ENCODE results near the gene DLGAP1. TPM values are rescaled to one million over a fixed set of nuclear protein-coding genes. Genes with fewer than 3 reads are reported as not detected.

The DLGAP1 gene
- total RNA-seq, 1 experiment from 2014 or later: 23.0 TPM

DNA sequence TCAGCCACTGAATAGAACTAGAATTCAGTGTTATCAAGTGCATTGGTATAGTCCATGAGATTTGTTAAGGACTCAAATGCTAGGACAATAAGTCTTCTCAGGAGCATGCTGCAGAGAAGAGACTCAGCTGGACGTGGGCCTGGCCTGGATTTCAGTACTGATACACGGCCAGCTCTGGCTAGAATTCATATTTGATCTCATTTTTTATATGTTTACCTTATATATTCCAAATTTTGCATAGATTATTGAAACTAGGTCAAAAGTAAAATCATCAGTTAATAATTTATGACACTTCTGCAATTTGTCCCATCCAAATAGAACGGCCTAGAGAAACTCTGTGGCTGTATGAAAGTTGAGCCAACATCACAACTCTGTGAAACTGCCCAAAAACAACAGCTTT is 262.0 kb downstream of the DLGAP1 start (continued):
- TF ChIP-seq, protein P1, sequence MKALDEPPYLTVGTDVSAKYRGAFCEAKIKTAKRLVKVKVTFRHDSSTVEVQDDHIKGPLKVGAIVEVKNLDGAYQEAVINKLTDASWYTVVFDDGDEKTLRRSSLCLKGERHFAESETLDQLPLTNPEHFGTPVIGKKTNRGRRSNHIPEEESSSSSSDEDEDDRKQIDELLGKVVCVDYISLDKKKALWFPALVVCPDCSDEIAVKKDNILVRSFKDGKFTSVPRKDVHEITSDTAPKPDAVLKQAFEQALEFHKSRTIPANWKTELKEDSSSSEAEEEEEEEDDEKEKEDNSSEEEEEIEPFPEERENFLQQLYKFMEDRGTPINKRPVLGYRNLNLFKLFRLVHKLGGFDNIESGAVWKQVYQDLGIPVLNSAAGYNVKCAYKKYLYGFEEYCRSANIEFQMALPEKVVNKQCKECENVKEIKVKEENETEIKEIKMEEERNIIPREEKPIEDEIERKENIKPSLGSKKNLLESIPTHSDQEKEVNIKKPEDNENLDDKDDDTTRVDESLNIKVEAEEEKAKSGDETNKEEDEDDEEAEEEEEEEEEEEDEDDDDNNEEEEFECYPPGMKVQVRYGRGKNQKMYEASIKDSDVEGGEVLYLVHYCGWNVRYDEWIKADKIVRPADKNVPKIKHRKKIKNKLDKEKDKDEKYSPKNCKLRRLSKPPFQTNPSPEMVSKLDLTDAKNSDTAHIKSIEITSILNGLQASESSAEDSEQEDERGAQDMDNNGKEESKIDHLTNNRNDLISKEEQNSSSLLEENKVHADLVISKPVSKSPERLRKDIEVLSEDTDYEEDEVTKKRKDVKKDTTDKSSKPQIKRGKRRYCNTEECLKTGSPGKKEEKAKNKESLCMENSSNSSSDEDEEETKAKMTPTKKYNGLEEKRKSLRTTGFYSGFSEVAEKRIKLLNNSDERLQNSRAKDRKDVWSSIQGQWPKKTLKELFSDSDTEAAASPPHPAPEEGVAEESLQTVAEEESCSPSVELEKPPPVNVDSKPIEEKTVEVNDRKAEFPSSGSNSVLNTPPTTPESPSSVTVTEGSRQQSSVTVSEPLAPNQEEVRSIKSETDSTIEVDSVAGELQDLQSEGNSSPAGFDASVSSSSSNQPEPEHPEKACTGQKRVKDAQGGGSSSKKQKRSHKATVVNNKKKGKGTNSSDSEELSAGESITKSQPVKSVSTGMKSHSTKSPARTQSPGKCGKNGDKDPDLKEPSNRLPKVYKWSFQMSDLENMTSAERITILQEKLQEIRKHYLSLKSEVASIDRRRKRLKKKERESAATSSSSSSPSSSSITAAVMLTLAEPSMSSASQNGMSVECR (CRISPR knock-in tag; IDR thresholded peaks at IDR 0.05; ENCODE audit: borderline replicate concordance): no peak
- TF ChIP-seq OVOL2 (CRISPR knock-in tag; IDR thresholded peaks at IDR 0.05; ENCODE audit: borderline replicate concordance) (no peak), ZNF138 (CRISPR knock-in tag; conservative IDR thresholded peaks at IDR 0.05) (no peak), IRF2 (CRISPR knock-in tag; IDR thresholded peaks at IDR 0.05; ENCODE audit: borderline replicate concordance, low read depth) (no peak), GRHL2 (CRISPR knock-in tag; IDR thresholded peaks at IDR 0.05; ENCODE audit: insufficient replicate concordance, severe bottlenecking) (no peak), ZNF121 (CRISPR knock-in tag; IDR thresholded peaks at IDR 0.05) (no peak), KAT7 (CRISPR knock-in tag; IDR thresholded peaks at IDR 0.05; ENCODE audit: borderline replicate concordance) (no peak), GTF2I (CRISPR knock-in tag; conservative IDR thresholded peaks at IDR 0.05) (no peak), SOX15 (CRISPR knock-in tag; IDR thresholded peaks at IDR 0.05) (no peak)
- TF ChIP-seq, protein P2, sequence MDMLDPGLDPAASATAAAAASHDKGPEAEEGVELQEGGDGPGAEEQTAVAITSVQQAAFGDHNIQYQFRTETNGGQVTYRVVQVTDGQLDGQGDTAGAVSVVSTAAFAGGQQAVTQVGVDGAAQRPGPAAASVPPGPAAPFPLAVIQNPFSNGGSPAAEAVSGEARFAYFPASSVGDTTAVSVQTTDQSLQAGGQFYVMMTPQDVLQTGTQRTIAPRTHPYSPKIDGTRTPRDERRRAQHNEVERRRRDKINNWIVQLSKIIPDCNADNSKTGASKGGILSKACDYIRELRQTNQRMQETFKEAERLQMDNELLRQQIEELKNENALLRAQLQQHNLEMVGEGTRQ (CRISPR knock-in tag; IDR thresholded peaks at IDR 0.05): no peak
- TF ChIP-seq, protein P3, sequence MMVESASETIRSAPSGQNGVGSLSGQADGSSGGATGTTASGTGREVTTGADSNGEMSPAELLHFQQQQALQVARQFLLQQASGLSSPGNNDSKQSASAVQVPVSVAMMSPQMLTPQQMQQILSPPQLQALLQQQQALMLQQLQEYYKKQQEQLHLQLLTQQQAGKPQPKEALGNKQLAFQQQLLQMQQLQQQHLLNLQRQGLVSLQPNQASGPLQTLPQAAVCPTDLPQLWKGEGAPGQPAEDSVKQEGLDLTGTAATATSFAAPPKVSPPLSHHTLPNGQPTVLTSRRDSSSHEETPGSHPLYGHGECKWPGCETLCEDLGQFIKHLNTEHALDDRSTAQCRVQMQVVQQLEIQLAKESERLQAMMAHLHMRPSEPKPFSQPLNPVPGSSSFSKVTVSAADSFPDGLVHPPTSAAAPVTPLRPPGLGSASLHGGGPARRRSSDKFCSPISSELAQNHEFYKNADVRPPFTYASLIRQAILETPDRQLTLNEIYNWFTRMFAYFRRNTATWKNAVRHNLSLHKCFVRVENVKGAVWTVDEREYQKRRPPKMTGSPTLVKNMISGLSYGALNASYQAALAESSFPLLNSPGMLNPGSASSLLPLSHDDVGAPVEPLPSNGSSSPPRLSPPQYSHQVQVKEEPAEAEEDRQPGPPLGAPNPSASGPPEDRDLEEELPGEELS (CRISPR knock-in tag; IDR thresholded peaks at IDR 0.05): no peak
- TF ChIP-seq, protein P4, sequence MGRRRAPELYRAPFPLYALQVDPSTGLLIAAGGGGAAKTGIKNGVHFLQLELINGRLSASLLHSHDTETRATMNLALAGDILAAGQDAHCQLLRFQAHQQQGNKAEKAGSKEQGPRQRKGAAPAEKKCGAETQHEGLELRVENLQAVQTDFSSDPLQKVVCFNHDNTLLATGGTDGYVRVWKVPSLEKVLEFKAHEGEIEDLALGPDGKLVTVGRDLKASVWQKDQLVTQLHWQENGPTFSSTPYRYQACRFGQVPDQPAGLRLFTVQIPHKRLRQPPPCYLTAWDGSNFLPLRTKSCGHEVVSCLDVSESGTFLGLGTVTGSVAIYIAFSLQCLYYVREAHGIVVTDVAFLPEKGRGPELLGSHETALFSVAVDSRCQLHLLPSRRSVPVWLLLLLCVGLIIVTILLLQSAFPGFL (CRISPR knock-in tag; IDR thresholded peaks at IDR 0.05; ENCODE audit: borderline replicate concordance): no peak
- TF ChIP-seq, protein P5, sequence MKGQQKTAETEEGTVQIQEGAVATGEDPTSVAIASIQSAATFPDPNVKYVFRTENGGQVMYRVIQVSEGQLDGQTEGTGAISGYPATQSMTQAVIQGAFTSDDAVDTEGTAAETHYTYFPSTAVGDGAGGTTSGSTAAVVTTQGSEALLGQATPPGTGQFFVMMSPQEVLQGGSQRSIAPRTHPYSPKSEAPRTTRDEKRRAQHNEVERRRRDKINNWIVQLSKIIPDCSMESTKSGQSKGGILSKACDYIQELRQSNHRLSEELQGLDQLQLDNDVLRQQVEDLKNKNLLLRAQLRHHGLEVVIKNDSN (CRISPR knock-in tag; IDR thresholded peaks at IDR 0.05): no peak
- TF ChIP-seq, protein P6, sequence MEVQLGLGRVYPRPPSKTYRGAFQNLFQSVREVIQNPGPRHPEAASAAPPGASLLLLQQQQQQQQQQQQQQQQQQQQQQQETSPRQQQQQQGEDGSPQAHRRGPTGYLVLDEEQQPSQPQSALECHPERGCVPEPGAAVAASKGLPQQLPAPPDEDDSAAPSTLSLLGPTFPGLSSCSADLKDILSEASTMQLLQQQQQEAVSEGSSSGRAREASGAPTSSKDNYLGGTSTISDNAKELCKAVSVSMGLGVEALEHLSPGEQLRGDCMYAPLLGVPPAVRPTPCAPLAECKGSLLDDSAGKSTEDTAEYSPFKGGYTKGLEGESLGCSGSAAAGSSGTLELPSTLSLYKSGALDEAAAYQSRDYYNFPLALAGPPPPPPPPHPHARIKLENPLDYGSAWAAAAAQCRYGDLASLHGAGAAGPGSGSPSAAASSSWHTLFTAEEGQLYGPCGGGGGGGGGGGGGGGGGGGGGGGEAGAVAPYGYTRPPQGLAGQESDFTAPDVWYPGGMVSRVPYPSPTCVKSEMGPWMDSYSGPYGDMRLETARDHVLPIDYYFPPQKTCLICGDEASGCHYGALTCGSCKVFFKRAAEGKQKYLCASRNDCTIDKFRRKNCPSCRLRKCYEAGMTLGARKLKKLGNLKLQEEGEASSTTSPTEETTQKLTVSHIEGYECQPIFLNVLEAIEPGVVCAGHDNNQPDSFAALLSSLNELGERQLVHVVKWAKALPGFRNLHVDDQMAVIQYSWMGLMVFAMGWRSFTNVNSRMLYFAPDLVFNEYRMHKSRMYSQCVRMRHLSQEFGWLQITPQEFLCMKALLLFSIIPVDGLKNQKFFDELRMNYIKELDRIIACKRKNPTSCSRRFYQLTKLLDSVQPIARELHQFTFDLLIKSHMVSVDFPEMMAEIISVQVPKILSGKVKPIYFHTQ (CRISPR knock-in tag; IDR thresholded peaks at IDR 0.05): no peak
- TF ChIP-seq, protein P7, sequence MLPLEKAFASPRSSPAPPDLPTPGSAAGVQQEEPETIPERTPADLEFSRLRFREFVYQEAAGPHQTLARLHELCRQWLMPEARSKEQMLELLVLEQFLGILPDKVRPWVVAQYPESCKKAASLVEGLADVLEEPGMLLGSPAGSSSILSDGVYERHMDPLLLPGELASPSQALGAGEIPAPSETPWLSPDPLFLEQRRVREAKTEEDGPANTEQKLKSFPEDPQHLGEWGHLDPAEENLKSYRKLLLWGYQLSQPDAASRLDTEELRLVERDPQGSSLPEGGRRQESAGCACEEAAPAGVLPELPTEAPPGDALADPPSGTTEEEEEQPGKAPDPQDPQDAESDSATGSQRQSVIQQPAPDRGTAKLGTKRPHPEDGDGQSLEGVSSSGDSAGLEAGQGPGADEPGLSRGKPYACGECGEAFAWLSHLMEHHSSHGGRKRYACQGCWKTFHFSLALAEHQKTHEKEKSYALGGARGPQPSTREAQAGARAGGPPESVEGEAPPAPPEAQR (CRISPR knock-in tag; IDR thresholded peaks at IDR 0.05): no peak
- TF ChIP-seq, protein P8, sequence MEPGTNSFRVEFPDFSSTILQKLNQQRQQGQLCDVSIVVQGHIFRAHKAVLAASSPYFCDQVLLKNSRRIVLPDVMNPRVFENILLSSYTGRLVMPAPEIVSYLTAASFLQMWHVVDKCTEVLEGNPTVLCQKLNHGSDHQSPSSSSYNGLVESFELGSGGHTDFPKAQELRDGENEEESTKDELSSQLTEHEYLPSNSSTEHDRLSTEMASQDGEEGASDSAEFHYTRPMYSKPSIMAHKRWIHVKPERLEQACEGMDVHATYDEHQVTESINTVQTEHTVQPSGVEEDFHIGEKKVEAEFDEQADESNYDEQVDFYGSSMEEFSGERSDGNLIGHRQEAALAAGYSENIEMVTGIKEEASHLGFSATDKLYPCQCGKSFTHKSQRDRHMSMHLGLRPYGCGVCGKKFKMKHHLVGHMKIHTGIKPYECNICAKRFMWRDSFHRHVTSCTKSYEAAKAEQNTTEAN (CRISPR knock-in tag; IDR thresholded peaks at IDR 0.05): no peak

All from WTC11 (cell line).